GM23248 (cell line): Measurements from ENCODE around the gene ZNF519.
"Not testable (repeated sequence)": the region's sequence is repeated elsewhere in the genome, so short reads cannot be mapped to it uniquely, and the experiment has no call there.

ENCODE experiments used
- EZH2 ChIP-seq: fragments of 200-600 bp; sonication (generic); IDR thresholded peaks from 2 replicates; pipeline ENCODE4 v1.6.1; 2018; ENCODE audit warnings: antibody characterized with exemption, mild to moderate bottlenecking; ENCODE audit not compliant: insufficient read depth, poor library complexity, severe bottlenecking
- EZH2phosphoT487 ChIP-seq: fragments of 200-600 bp; sonication (generic); IDR thresholded peaks from 2 replicates; pipeline ENCODE4 v1.6.1; 2018; ENCODE audit warnings: antibody characterized with exemption, moderate library complexity, mild to moderate bottlenecking, low read depth; ENCODE audit not compliant: insufficient read depth

- not testable (repeated sequence) for TF ChIP-seq EZH2, EZH2phosphoT487
Measured at GRCh38 chr18:14145581-14146338, 13.5 kb upstream of the ZNF519 start.
